ENCODE measurements around the gene CLECL1.
"Not testable (repeated sequence)": the region's sequence is repeated elsewhere in the genome, so short reads cannot be mapped to it uniquely, and the experiment has no call there.

The CLECL1 gene

GRCh38 chr12:9697619-9698018 lies 35.3 kb downstream of the CLECL1 start:
- H3K4me3 Mint-ChIP-seq, result no peak overlapping the region
- H3K9me3 Mint-ChIP-seq, result peaks cover 12% of the 10 kb centered on the region
- DNase-seq (ENCODE audit: low spot score in 2 of 2), result no peak
- H3K36me3 Mint-ChIP-seq (ENCODE audit: insufficient read depth), result peaks cover 39% of the 10 kb centered on the region
- peaks cover 48% of the 10 kb centered on the region for H3K4me1 Mint-ChIP-seq
- ATAC-seq (replicated peaks; ENCODE audit: extremely low read depth, poor library complexity, severe bottlenecking), result no peak
- H3K27me3 Mint-ChIP-seq, result no peaks in the 10 kb centered on the region
- no peak overlapping the region for H3K27ac Mint-ChIP-seq (ENCODE audit: low read depth)

- Mint-ChIP-seq H3K9me3 (peaks cover 12% of the 10 kb centered on the region), H3K27ac (ENCODE audit: low read depth) (peak overlapping the region; percentile 84), H3K4me1 (peaks cover 46% of the 10 kb centered on the region), H3K36me3 (ENCODE audit: insufficient read depth) (peaks cover 50% of the 10 kb centered on the region)
- DNase-seq (ENCODE audit: low spot score in 2 of 2); H3K27me3 Mint-ChIP-seq; H3K4me3 Mint-ChIP-seq; ATAC-seq (replicated peaks; ENCODE audit: extremely low read depth, poor library complexity, severe bottlenecking): not testable (repeated sequence)
Measured at GRCh38 chr12:9695661-9696060, 37.2 kb downstream of the CLECL1 start.

GRCh38 chr12:9695150-9695549 lies 37.7 kb downstream of the CLECL1 start:
- Mint-ChIP-seq H3K27ac (ENCODE audit: low read depth) (peak overlapping the region; percentile 84), H3K9me3 (peaks cover 12% of the 10 kb centered on the region), H3K4me1 (peaks cover 43% of the 10 kb centered on the region), H3K36me3 (ENCODE audit: insufficient read depth) (peaks cover 53% of the 10 kb centered on the region)
- ATAC-seq (replicated peaks; ENCODE audit: extremely low read depth, poor library complexity, severe bottlenecking); H3K4me3 Mint-ChIP-seq; H3K27me3 Mint-ChIP-seq; DNase-seq (ENCODE audit: low spot score in 2 of 2): not testable (repeated sequence)

GRCh38 chr12:9694241-9694640 lies 38.7 kb downstream of the CLECL1 start:
- peaks cover 36% of the 10 kb centered on the region for H3K4me1 Mint-ChIP-seq
- H3K27me3 Mint-ChIP-seq, result no peaks in the 10 kb centered on the region
- peaks cover 62% of the 10 kb centered on the region for H3K36me3 Mint-ChIP-seq (ENCODE audit: insufficient read depth)
- no peak for ATAC-seq (replicated peaks; ENCODE audit: extremely low read depth, poor library complexity, severe bottlenecking)
- H3K4me3 Mint-ChIP-seq, result no peak overlapping the region
- DNase-seq (ENCODE audit: low spot score in 2 of 2), result no peak
- peak overlapping the region; percentile 84 for H3K27ac Mint-ChIP-seq (ENCODE audit: low read depth)
- H3K9me3 Mint-ChIP-seq, result peaks cover 12% of the 10 kb centered on the region

- H3K4me3 Mint-ChIP-seq, result no peak overlapping the region
- H3K36me3 Mint-ChIP-seq (ENCODE audit: insufficient read depth), result peaks cover 75% of the 10 kb centered on the region
- peaks cover 12% of the 10 kb centered on the region for H3K9me3 Mint-ChIP-seq
- H3K27me3 Mint-ChIP-seq, result no peaks in the 10 kb centered on the region
- peaks cover 31% of the 10 kb centered on the region for H3K4me1 Mint-ChIP-seq
- DNase-seq (ENCODE audit: low spot score in 2 of 2) (no peak), ATAC-seq (replicated peaks; ENCODE audit: extremely low read depth, poor library complexity, severe bottlenecking) (no peak)
- H3K27ac Mint-ChIP-seq (ENCODE audit: low read depth), result no peak overlapping the region
Measured at GRCh38 chr12:9692909-9693308, 40.0 kb downstream of the CLECL1 start.

- DNase-seq (ENCODE audit: low spot score in 2 of 2), result no peak
- Mint-ChIP-seq H3K27ac (ENCODE audit: low read depth) (no peak overlapping the region), H3K4me1 (peaks cover 62% of the 10 kb centered on the region), H3K9me3 (no peaks in the 10 kb centered on the region), H3K36me3 (ENCODE audit: insufficient read depth) (peaks cover 74% of the 10 kb centered on the region), H3K4me3 (peak overlapping the region; percentile 40), H3K27me3 (no peaks in the 10 kb centered on the region)
- ATAC-seq (replicated peaks; ENCODE audit: extremely low read depth, poor library complexity, severe bottlenecking), result no peak
Measured at GRCh38 chr12:9687228-9687627, 45.7 kb downstream of the CLECL1 start.

GRCh38 chr12:9685915-9686314 lies 47.0 kb downstream of the CLECL1 start:
- Mint-ChIP-seq H3K4me3 (peak overlapping the region; percentile 56), H3K36me3 (ENCODE audit: insufficient read depth) (peaks cover 71% of the 10 kb centered on the region), H3K27me3 (no peaks in the 10 kb centered on the region), H3K9me3 (no peaks in the 10 kb centered on the region), H3K4me1 (peaks cover 57% of the 10 kb centered on the region), H3K27ac (ENCODE audit: low read depth) (peak overlapping the region; percentile 62)
- no peak for DNase-seq (ENCODE audit: low spot score in 2 of 2)
- ATAC-seq (replicated peaks; ENCODE audit: extremely low read depth, poor library complexity, severe bottlenecking), result peak; percentile 32

GRCh38 chr12:9685366-9685765 lies 47.5 kb downstream of the CLECL1 start:
- Mint-ChIP-seq H3K4me1 (peaks cover 55% of the 10 kb centered on the region), H3K4me3 (peak overlapping the region; percentile 56)

GRCh38 chr12:9682949-9683348 lies 49.9 kb downstream of the CLECL1 start:
- Mint-ChIP-seq H3K36me3 (ENCODE audit: insufficient read depth) (peaks cover 59% of the 10 kb centered on the region), H3K4me1 (peaks cover 75% of the 10 kb centered on the region), H3K27ac (ENCODE audit: low read depth) (peak overlapping the region; percentile 71), H3K4me3 (peak overlapping the region; percentile 56)
- not testable (repeated sequence) for H3K9me3 Mint-ChIP-seq; H3K27me3 Mint-ChIP-seq; ATAC-seq (replicated peaks; ENCODE audit: extremely low read depth, poor library complexity, severe bottlenecking); DNase-seq (ENCODE audit: low spot score in 2 of 2)

More at GRCh38 chr12:9685366-9685765, 47.5 kb downstream of the CLECL1 start:
- peak overlapping the region; percentile 71 for H3K27ac Mint-ChIP-seq (ENCODE audit: low read depth)
- not testable (repeated sequence) for ATAC-seq (replicated peaks; ENCODE audit: extremely low read depth, poor library complexity, severe bottlenecking); DNase-seq (ENCODE audit: low spot score in 2 of 2); H3K27me3 Mint-ChIP-seq; H3K9me3 Mint-ChIP-seq
- H3K36me3 Mint-ChIP-seq (ENCODE audit: insufficient read depth), result peaks cover 70% of the 10 kb centered on the region

- peak overlapping the region; percentile 56 for H3K4me3 Mint-ChIP-seq
- not testable (repeated sequence) for ATAC-seq (replicated peaks; ENCODE audit: extremely low read depth, poor library complexity, severe bottlenecking); H3K9me3 Mint-ChIP-seq; DNase-seq (ENCODE audit: low spot score in 2 of 2); H3K27me3 Mint-ChIP-seq
- H3K36me3 Mint-ChIP-seq (ENCODE audit: insufficient read depth), result peaks cover 56% of the 10 kb centered on the region
- H3K27ac Mint-ChIP-seq (ENCODE audit: low read depth), result peak overlapping the region; percentile 71
- H3K4me1 Mint-ChIP-seq, result peaks cover 80% of the 10 kb centered on the region
Measured at GRCh38 chr12:9682508-9682907, 50.4 kb downstream of the CLECL1 start.

GRCh38 chr12:9674226-9674590 lies 58.7 kb downstream of the CLECL1 start:
- Mint-ChIP-seq H3K9me3 (no peaks in the 10 kb centered on the region), H3K36me3 (ENCODE audit: insufficient read depth) (peaks cover 50% of the 10 kb centered on the region), H3K27ac (ENCODE audit: low read depth) (peak overlapping the region; percentile 91), H3K27me3 (no peaks in the 10 kb centered on the region), H3K4me3 (peak overlapping the region; percentile 87), H3K4me1 (peaks cover 84% of the 10 kb centered on the region)
- ATAC-seq (replicated peaks; ENCODE audit: extremely low read depth, poor library complexity, severe bottlenecking) (peak; percentile 12), DNase-seq (ENCODE audit: low spot score in 2 of 2) (peak in 1 of 2 donors; percentile 39)

GRCh38 chr12:9673404-9674225 lies 59.3 kb downstream of the CLECL1 start:
- no peaks in the 10 kb centered on the region for H3K27me3 Mint-ChIP-seq
- peak overlapping the region; percentile 87 for H3K4me3 Mint-ChIP-seq
- DNase-seq (ENCODE audit: low spot score in 2 of 2), result peak in 1 of 2 donors; percentile 22
- ATAC-seq (replicated peaks; ENCODE audit: extremely low read depth, poor library complexity, severe bottlenecking), result peak; percentile 26
- H3K4me1 Mint-ChIP-seq, result peaks cover 85% of the 10 kb centered on the region
- H3K9me3 Mint-ChIP-seq, result no peaks in the 10 kb centered on the region
- H3K36me3 Mint-ChIP-seq (ENCODE audit: insufficient read depth), result peaks cover 50% of the 10 kb centered on the region
- H3K27ac Mint-ChIP-seq (ENCODE audit: low read depth), result peak overlapping the region; percentile 91

Data from central memory CD8-positive, alpha-beta T cell (primary cell).